Psoas muscle (tissue), 8 donors: ENCODE data around the gene TAF4. TPM values are rescaled to one million over a fixed set of nuclear protein-coding genes. Genes with fewer than 3 reads are reported as not detected.

Source experiments
- ATAC-seq, 4 donors: fragments of 200-7000 bp; cut with Tn5 transposase; one replicate each; pipeline ENCODE4 v1.9.1; 2020; ENCODE audit warnings: moderate library complexity in 3 of 4, mild to moderate bottlenecking in 2 of 4
- DNase-seq, 2 donors: peaks; one replicate each; pipeline ENCODE4 v3.0.0-alpha.2; 2020
- H3K27ac ChIP-seq: fragments of 200-600 bp; one replicate; pipeline ENCODE4 v1.8.0; 2022
- H3K27me3 ChIP-seq, 3 donors: fragments of 200-600 bp in 1 of 3; one replicate each; pipeline versions ENCODE4 v1.6.1 to v1.8.0; 2013 to 2022; ENCODE audit warnings: low read length in 2 of 3, mild to moderate bottlenecking in 2 of 3, moderate library complexity in 1 of 3; ENCODE audit not compliant: insufficient read depth in 3 of 3
- H3K36me3 ChIP-seq, 2 donors: fragments of 200-600 bp in 1 of 2; one replicate each; pipeline versions ENCODE4 v1.6.1 to v1.8.0; 2013 to 2022; ENCODE audit warnings: low read depth in 1 of 2, mild to moderate bottlenecking in 1 of 2, moderate library complexity in 1 of 2; ENCODE audit not compliant: insufficient read depth in 1 of 2
- H3K4me1 ChIP-seq: fragments of 200-600 bp; one replicate; pipeline ENCODE4 v1.8.0; 2022
- H3K4me3 ChIP-seq: fragments of 200-600 bp; one replicate; pipeline ENCODE4 v1.8.0; 2022; ENCODE audit warnings: mild to moderate bottlenecking
- H3K9me3 ChIP-seq: fragments of 200-600 bp; one replicate; pipeline ENCODE4 v1.8.0; 2022
- WGBS, 3 donors: extraction: QIAGEN DNeasy Blood & Tissue Kit; methylation state at CpG; one replicate each; pipeline versions ENCODE4 v1.1.6 to v1.1.7; 2013; 5-methylcytosine and 5-hydroxymethylcytosine counted together
- intact Hi-C, 2 donors: fragments of 100-400 bp; cut with DNase I; formaldehyde crosslinking; loops; one replicate each; pipeline versions ENCODE4 v1.11.0 to v1.14.2; 2022
- polyA plus RNA-seq, 3 donors: library from polyadenylated mRNA; stranded (reverse); fragments of 200-250 nt; gene quantifications; one replicate each; pipeline ENCODE4 v1.2.3, GENCODE V29; 2013
- total RNA-seq, 4 donors: library from RNA; stranded (reverse); fragmentation: NEBNext Ultra II Directional in 2 of 4; extraction: Animal tissue kit (Norgen Biotek cat#: 25700) in 2 of 4; gene quantifications; one replicate each; pipeline versions ENCODE4 v1.2.1 to v1.2.4, GENCODE V29; 2021 to 2023
- TF ChIP-seq, protein P1 (sequence below): fragments of 200-600 bp; IDR thresholded peaks from one replicate; pipeline ENCODE4 v1.8.0; 2022; ENCODE audit warnings: antibody characterized with exemption
- donor health status: healthy with polysubstance abuse.
- donor health status: DM: no; HTN: no; CAD: no; lungs with moderate emphysema.
- donor health status: Bipolar disorder and iron deficiency.
- donor health status: healthy.
- donor health status: DM: yes; HTN: yes; CAD: no.
- donor health status: DM: no; HTN: no; CAD: no.
- donor health status: DM: no; HTN: no; CAD: no.
- donor health status: DM: yes; HTN: yes; CAD: no.

Gene TAF4
- total and polyA plus RNA-seq, 7 donors, result 2.8 to 17.7 (median 10.7) TPM

- H3K36me3 ChIP-seq, result no peaks in the 10 kb centered on the region
- intact Hi-C loops, result no loop called here
- no peaks in the 10 kb centered on the region for H3K9me3 ChIP-seq
- WGBS, 3 donors, result 88 to 89% (median 89%) methylated on average over 30 to 32 of the region's 32 CpGs
- no peak for ATAC-seq
- H3K4me3 ChIP-seq, result no peak overlapping the region
- no peaks in the 10 kb centered on the region for H3K4me1 ChIP-seq
- H3K27ac ChIP-seq, result no peak overlapping the region
- DNase-seq, result peak in 1 of 2 donors; percentile 38
- H3K27me3 ChIP-seq, result no peaks in the 10 kb centered on the region
- TF ChIP-seq, protein P1, sequence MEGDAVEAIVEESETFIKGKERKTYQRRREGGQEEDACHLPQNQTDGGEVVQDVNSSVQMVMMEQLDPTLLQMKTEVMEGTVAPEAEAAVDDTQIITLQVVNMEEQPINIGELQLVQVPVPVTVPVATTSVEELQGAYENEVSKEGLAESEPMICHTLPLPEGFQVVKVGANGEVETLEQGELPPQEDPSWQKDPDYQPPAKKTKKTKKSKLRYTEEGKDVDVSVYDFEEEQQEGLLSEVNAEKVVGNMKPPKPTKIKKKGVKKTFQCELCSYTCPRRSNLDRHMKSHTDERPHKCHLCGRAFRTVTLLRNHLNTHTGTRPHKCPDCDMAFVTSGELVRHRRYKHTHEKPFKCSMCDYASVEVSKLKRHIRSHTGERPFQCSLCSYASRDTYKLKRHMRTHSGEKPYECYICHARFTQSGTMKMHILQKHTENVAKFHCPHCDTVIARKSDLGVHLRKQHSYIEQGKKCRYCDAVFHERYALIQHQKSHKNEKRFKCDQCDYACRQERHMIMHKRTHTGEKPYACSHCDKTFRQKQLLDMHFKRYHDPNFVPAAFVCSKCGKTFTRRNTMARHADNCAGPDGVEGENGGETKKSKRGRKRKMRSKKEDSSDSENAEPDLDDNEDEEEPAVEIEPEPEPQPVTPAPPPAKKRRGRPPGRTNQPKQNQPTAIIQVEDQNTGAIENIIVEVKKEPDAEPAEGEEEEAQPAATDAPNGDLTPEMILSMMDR, result no peak
Observed at GRCh38 chr20:61924858-61925554, 140.7 kb downstream of the TAF4 start.

Other genes starting within 250 kb of the TAF4 start
- gene LSM14B, start 56.6 kb upstream of the TAF4 start, total RNA-seq, result 10 to 100 TPM; 52.4 to 67.0 (median 60.8) TPM
- gene LSM14B, start 56.6 kb upstream of the TAF4 start, polyA plus RNA-seq, result 10 to 100 TPM; 26.4 to 54.2 (median 39.6) TPM
- gene PSMA7, start 77.5 kb upstream of the TAF4 start, total RNA-seq, result 100 to 1,000 TPM; 307 to 499 (median 459) TPM
- 1,000 to 10,000 TPM in 1 of 3 donors, 100 to 1,000 TPM in 2; 652 to 1,146 (median 986) TPM for gene PSMA7, start 77.5 kb upstream of the TAF4 start, polyA plus RNA-seq
- gene SS18L1, start 77.9 kb upstream of the TAF4 start, total RNA-seq, result 10 to 100 TPM; 10.2 to 18.0 (median 13.2) TPM
- gene SS18L1, start 77.9 kb upstream of the TAF4 start, polyA plus RNA-seq, result 10 to 100 TPM; 10.1 to 12.7 (median 10.3) TPM
- 10 to 100 TPM; 29.5 to 56.5 (median 39.6) TPM for gene MTG2, start 117.1 kb upstream of the TAF4 start, total RNA-seq
- gene MTG2, start 117.1 kb upstream of the TAF4 start, polyA plus RNA-seq, result 10 to 100 TPM; 25.0 to 56.2 (median 46.7) TPM
- gene HRH3, start 154.4 kb upstream of the TAF4 start, total RNA-seq, result not detected
- gene HRH3, start 154.4 kb upstream of the TAF4 start, polyA plus RNA-seq, result under 1 TPM in 1 of 3 donors, not detected in 2; 0.03 TPM
- 10 to 100 TPM; 19.8 to 30.9 (median 24.8) TPM for gene OSBPL2, start 172.6 kb upstream of the TAF4 start, total RNA-seq
- 10 to 100 TPM in 2 of 3 donors, 1 to 10 TPM in 1; 9.6 to 22.8 (median 11.4) TPM for gene OSBPL2, start 172.6 kb upstream of the TAF4 start, polyA plus RNA-seq
- 100 to 1,000 TPM; 142 to 280 (median 238) TPM for gene ADRM1, start 237.1 kb upstream of the TAF4 start, total RNA-seq
- gene ADRM1, start 237.1 kb upstream of the TAF4 start, polyA plus RNA-seq, result 100 to 1,000 TPM; 355 to 603 (median 460) TPM